Karpas-422 (cell line): ENCODE data around the gene TPCN1. TPM values are rescaled to one million over a fixed set of nuclear protein-coding genes. Genes with fewer than 3 reads are reported as not detected.

ENCODE experiments used
- DNase-seq: peaks from one replicate; pipeline ENCODE4 v3.0.0-alpha.2; 2015
- H2AFZ ChIP-seq: fragments of 200-600 bp; sonication (generic); 2 replicates; pipeline ENCODE4 v1.6.1; 2014; ENCODE audit warnings: antibody characterized with exemption, low read length, mixed read lengths
- H3K27ac ChIP-seq: fragments of 200-600 bp; sonication (generic); 2 replicates; pipeline ENCODE4 v1.5.1; 2014; ENCODE audit warnings: mild to moderate bottlenecking, low read length, moderate library complexity
- H3K27me3 ChIP-seq: fragments of 200-600 bp; sonication (generic); 2 replicates; pipeline ENCODE4 v1.6.1; 2014; ENCODE audit warnings: low read length, mixed read lengths
- H3K36me3 ChIP-seq: fragments of 200-600 bp; sonication (generic); 2 replicates; pipeline ENCODE4 v1.6.1; 2014; ENCODE audit warnings: low read length, mixed read lengths; ENCODE audit not compliant: insufficient read depth
- H3K4me1 ChIP-seq: fragments of 200-600 bp; sonication (generic); 2 replicates; pipeline ENCODE4 v1.6.1; 2014; ENCODE audit warnings: mild to moderate bottlenecking, low read length, mixed read lengths
- H3K4me2 ChIP-seq: fragments of 200-600 bp; sonication (generic); 2 replicates; pipeline ENCODE4 v1.6.1; 2014; ENCODE audit warnings: low read length, low read depth, mild to moderate bottlenecking; ENCODE audit not compliant: poor library complexity, severe bottlenecking
- H3K4me3 ChIP-seq: fragments of 200-600 bp; sonication (generic); 2 replicates; pipeline ENCODE4 v1.5.1; 2014; ENCODE audit warnings: mild to moderate bottlenecking, antibody characterized with exemption, low read length, mixed read lengths
- H3K79me2 ChIP-seq: fragments of 200-600 bp; sonication (generic); 2 replicates; pipeline ENCODE4 v1.6.1; 2014; ENCODE audit warnings: mild to moderate bottlenecking, low read length, mixed read lengths
- H3K9ac ChIP-seq: fragments of 200-600 bp; sonication (generic); 2 replicates; pipeline ENCODE4 v1.6.0; 2014; ENCODE audit warnings: low read length
- H3K9me2 ChIP-seq: fragments of 200-600 bp; sonication (generic), shearing (Covaris generic); replicated peaks from 2 replicates; pipeline ENCODE4 v1.6.0; 2014; ENCODE audit warnings: mild to moderate bottlenecking, low read length, moderate library complexity; ENCODE audit not compliant: insufficient read depth
- H3K9me3 ChIP-seq: fragments of 300-700, 200-600 bp; sonication (generic); 2 replicates; pipeline ENCODE4 v1.6.1; 2014; ENCODE audit warnings: low read length, mixed read lengths
- H4K20me1 ChIP-seq: fragments of 200-600 bp; sonication (generic); 2 replicates; pipeline ENCODE4 v1.6.1; 2014; ENCODE audit warnings: mild to moderate bottlenecking, antibody characterized with exemption, low read length, low read depth; ENCODE audit not compliant: insufficient read depth
- total RNA-seq: library from RNA; depleted of rRNA; stranded (reverse); fragments of >200 nt; shearing (Covaris generic); gene quantifications from 2 replicates; pipeline ENCODE4 v1.2.3, GENCODE V29; 2014; ENCODE audit warnings: low replicate concordance

Gene TPCN1
- total RNA-seq, 1 experiment from 2014 or later, result 43.9 TPM

GRCh38 chr12:113318046-113318656, 96.9 kb downstream of the TPCN1 start:
- H3K27me3 ChIP-seq, result no peaks in the 10 kb centered on the region
- no peaks in the 10 kb centered on the region for H3K36me3 ChIP-seq
- no peak overlapping the region for H3K4me2 ChIP-seq
- no peaks in the 10 kb centered on the region for H4K20me1 ChIP-seq
- H3K9me2 ChIP-seq, result no peaks in the 10 kb centered on the region
- H3K4me1 ChIP-seq, result no peaks in the 10 kb centered on the region
- H3K4me3 ChIP-seq, result no peak overlapping the region
- no peaks in the 10 kb centered on the region for H3K9me3 ChIP-seq
- H3K9ac ChIP-seq, result no peak overlapping the region
- H3K27ac ChIP-seq, result no peak overlapping the region
- H2AFZ ChIP-seq, result no peak overlapping the region
- H3K79me2 ChIP-seq, result no peaks in the 10 kb centered on the region
- no peak for DNase-seq

GRCh38 chr12:113318900-113319628, 97.8 kb downstream of the TPCN1 start:
- Histone ChIP-seq H3K9ac (no peak overlapping the region), H4K20me1 (no peaks in the 10 kb centered on the region), H3K9me3 (no peaks in the 10 kb centered on the region), H3K27me3 (no peaks in the 10 kb centered on the region), H3K4me2 (no peak overlapping the region), H3K27ac (no peak overlapping the region), H2AFZ (no peak overlapping the region), H3K36me3 (no peaks in the 10 kb centered on the region), H3K4me1 (no peaks in the 10 kb centered on the region), H3K4me3 (no peak overlapping the region), H3K9me2 (no peaks in the 10 kb centered on the region), H3K79me2 (no peaks in the 10 kb centered on the region)
- no peak for DNase-seq

DNA sequence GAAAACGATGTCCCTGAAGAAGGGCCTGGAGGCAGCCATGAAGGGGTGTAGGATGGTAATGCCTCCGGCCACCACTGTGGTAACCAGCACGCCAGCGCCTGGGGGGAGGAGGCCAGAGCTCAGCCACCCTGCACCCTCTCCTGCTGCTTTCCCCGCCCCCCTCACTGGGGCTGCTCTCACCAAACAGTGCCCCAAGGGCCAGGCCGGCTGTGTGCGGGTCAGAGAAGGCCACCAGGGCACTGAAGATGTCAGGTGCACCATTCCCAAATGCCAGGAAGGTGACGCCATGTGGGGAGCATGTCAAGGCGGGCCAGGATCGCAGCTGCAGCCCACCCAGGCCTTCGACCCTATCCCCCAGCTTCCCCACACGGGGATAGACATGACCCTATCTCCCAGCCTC, 99.1 kb downstream of the TPCN1 start:
- no peak for DNase-seq
- H3K27me3 ChIP-seq, result no peaks in the 10 kb centered on the region
- H3K4me3 ChIP-seq, result no peak overlapping the region
- H3K4me1 ChIP-seq, result peaks cover 6% of the 10 kb centered on the region
- H3K27ac ChIP-seq, result no peak overlapping the region
- H4K20me1 ChIP-seq, result no peaks in the 10 kb centered on the region
- H3K9me2 ChIP-seq, result no peaks in the 10 kb centered on the region
- H3K9ac ChIP-seq, result no peak overlapping the region
- no peak overlapping the region for H3K4me2 ChIP-seq
- no peaks in the 10 kb centered on the region for H3K36me3 ChIP-seq
- no peak overlapping the region for H2AFZ ChIP-seq
- no peaks in the 10 kb centered on the region for H3K79me2 ChIP-seq
- H3K9me3 ChIP-seq, result no peaks in the 10 kb centered on the region

- DNase-seq, result no peak
- no peaks in the 10 kb centered on the region for H3K36me3 ChIP-seq
Measured at GRCh38 chr12:113322343-113322742, 101.1 kb downstream of the TPCN1 start.

DNA sequence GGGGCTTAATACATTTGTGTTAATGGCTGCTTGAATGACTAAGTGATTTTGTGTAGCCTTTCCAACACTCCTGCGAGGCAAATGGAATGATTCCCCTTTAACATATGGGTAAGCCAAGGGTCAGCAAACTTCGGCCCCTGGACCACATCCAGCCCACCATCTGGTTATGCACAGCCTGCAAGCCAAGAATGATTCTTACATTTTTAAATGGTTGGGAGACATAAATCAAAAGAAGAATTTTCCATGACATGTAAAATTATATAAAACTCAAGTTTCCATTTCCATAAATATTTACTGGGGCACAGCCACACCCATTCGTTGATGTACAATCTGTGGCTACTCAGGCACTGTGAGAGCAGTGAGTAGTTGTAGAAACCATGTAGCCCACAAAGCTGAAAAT, 104.7 kb downstream of the TPCN1 start:
- H4K20me1 ChIP-seq, result no peaks in the 10 kb centered on the region

More at GRCh38 chr12:113322343-113322742, 101.1 kb downstream of the TPCN1 start:
- Histone ChIP-seq H3K4me1 (peaks cover 8% of the 10 kb centered on the region), H3K9ac (no peak overlapping the region), H3K27me3 (no peaks in the 10 kb centered on the region), H3K27ac (no peak overlapping the region), H3K79me2 (no peaks in the 10 kb centered on the region), H4K20me1 (no peaks in the 10 kb centered on the region), H2AFZ (no peak overlapping the region), H3K4me2 (no peak overlapping the region), H3K4me3 (no peak overlapping the region), H3K9me2 (no peaks in the 10 kb centered on the region), H3K9me3 (no peaks in the 10 kb centered on the region)

GRCh38 chr12:113326775-113327395, 105.6 kb downstream of the TPCN1 start:
- Histone ChIP-seq H3K27ac (no peak overlapping the region), H3K4me1 (peaks cover 8% of the 10 kb centered on the region), H3K36me3 (no peaks in the 10 kb centered on the region), H3K9me3 (no peaks in the 10 kb centered on the region), H3K27me3 (no peaks in the 10 kb centered on the region), H3K79me2 (no peaks in the 10 kb centered on the region), H3K4me2 (no peak overlapping the region), H4K20me1 (no peaks in the 10 kb centered on the region), H2AFZ (no peak overlapping the region), H3K4me3 (no peak overlapping the region), H3K9me2 (no peaks in the 10 kb centered on the region), H3K9ac (no peak overlapping the region)
- DNase-seq, result peak; percentile 59

More for the DNA sequence above, 104.7 kb downstream of the TPCN1 start:
- Histone ChIP-seq H3K9ac (no peak overlapping the region), H3K4me1 (peaks cover 8% of the 10 kb centered on the region), H3K9me3 (no peaks in the 10 kb centered on the region), H2AFZ (no peak overlapping the region), H3K27ac (no peak overlapping the region), H3K27me3 (no peaks in the 10 kb centered on the region), H3K4me2 (no peak overlapping the region), H3K9me2 (no peaks in the 10 kb centered on the region), H3K36me3 (no peaks in the 10 kb centered on the region), H3K4me3 (no peak overlapping the region), H3K79me2 (no peaks in the 10 kb centered on the region)
- DNase-seq, result no peak

DNA sequence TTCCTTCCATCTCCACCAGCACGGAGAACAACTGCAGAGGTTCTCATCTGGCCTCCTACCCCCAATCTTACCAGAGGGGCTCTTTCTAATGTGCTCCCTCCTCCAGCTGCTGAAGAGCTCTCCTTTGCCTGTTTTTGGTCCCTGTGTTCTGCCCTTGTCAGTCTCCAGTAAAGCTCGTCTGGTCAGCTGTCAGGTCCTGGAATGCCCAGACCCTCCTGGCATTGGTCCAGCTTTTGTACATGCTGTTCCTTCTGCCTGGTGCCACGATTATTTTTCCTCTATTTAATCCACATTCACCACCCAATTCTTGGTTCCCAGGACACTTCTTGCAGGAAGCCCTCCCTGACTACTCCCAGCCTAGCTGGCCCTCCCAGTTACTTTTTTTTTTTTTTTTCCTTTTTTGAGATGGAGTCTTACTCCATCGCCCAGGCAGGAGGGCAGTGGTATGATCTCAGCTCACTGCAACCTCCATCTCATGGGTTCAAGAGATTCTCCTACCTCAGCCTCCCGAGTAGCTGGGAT, 107.2 kb downstream of the TPCN1 start:
- no peaks in the 10 kb centered on the region for H3K9me3 ChIP-seq
- H4K20me1 ChIP-seq, result no peaks in the 10 kb centered on the region
- no peak overlapping the region for H3K4me2 ChIP-seq
- H3K36me3 ChIP-seq, result no peaks in the 10 kb centered on the region
- H3K4me3 ChIP-seq, result no peak overlapping the region
- no peak for DNase-seq
- H3K4me1 ChIP-seq, result peaks cover 8% of the 10 kb centered on the region
- H3K9me2 ChIP-seq, result no peaks in the 10 kb centered on the region
- H3K27ac ChIP-seq, result no peak overlapping the region
- H3K27me3 ChIP-seq, result no peaks in the 10 kb centered on the region
- no peak overlapping the region for H2AFZ ChIP-seq
- H3K79me2 ChIP-seq, result no peaks in the 10 kb centered on the region
- no peak overlapping the region for H3K9ac ChIP-seq

DNA sequence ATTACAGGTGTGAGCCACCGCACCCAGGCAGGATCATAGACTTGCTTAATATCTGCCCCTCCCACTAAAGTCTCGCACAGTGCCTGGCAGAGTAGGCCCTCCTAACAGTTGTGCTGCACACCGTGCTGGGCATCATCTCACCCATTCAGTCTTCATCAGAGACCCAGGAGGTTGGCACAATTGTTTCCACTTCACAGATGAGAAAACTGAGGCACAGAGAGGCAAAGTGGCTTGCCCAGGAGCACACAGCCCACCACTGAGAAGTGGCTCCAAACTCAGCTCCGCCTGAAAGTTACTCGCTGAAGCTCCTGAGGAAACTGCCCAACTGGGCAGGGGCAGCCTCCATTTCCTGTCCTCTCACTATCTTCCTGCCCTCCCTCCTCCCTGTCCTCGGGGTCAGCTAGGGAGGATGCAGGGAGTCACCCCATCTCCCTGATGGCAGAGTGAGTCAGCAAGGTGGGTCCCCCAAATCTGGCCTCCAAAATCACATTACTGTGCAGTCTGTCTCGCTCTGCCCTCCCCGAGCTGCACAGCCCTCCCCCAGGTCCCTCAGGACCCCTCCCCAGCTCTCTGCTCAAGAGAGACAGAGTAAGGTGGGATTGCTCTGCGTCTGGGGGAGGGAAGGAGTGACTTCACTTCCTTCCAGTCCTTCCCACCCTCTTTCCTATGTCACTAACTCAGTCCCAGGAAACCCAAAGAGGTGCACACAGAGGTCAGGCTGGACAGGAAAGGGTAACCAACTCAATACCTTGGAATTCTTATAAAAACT, 107.9 kb downstream of the TPCN1 start:
- no peaks in the 10 kb centered on the region for H4K20me1 ChIP-seq
- H3K4me1 ChIP-seq, result peaks cover 11% of the 10 kb centered on the region
- H3K27me3 ChIP-seq, result no peaks in the 10 kb centered on the region
- no peak overlapping the region for H2AFZ ChIP-seq
- no peaks in the 10 kb centered on the region for H3K36me3 ChIP-seq
- no peak overlapping the region for H3K4me3 ChIP-seq
- H3K9me2 ChIP-seq, result no peaks in the 10 kb centered on the region
- H3K9me3 ChIP-seq, result no peaks in the 10 kb centered on the region
- H3K27ac ChIP-seq, result no peak overlapping the region
- H3K4me2 ChIP-seq, result no peak overlapping the region
- H3K79me2 ChIP-seq, result no peaks in the 10 kb centered on the region
- no peak overlapping the region for H3K9ac ChIP-seq
- DNase-seq, result no peak
